ENCODE measurements around the gene MAGI1.

The MAGI1 gene

GRCh38 chr3:65449841-65450428, 588.8 kb downstream of the MAGI1 start:
- in situ Hi-C loops (cut with MboI; ENCODE audit: low sequenced_read_pairs) = no loop called here

DNA sequence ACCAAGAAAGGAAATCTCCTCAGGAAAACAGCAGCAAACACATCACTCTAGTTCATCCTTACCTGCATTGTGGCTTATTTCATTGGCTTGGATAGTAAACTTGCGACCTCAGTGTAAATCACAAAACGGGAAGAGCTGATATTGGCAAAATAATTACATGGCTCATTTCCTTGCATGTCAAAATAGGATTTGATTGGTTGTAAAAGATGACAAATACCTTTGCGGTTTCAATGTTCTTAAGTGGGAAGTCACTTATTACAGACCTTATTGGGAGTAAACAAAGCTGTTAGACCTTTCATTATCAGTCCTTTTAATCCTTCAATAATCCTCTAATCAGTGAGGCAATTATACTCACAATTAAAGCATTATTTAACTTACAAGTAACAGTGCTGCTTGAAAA, 590.6 kb downstream of the MAGI1 start:
- in situ Hi-C loops (cut with MboI; ENCODE audit: low sequenced_read_pairs) = no loop called here

DNA sequence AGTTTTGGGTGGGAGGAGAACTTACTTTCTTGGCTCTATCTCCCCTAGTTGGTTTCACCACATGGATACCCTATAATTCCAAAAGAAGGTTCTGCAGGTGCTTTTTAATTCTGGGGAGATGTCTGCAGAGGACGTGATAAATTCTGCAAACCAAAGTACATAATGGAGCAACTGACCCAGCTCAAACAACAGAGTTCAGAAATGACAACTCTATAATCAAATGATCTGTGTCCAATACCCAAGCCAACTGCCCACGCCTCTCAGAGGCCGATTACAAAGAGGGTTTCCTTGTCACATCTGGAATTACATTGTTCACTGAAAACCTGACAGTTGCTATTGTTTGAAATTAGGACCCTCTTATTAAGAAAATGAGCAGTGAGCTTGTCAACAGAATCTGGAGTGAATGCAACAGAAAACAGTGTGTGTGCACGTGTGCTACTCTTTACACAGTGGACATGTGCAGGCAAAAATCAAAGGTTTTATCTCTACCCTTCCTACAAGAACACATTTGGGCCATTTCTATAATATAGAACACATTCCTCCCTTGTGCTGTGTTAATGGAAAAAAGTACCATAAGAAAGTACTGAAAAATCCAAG, 593.0 kb downstream of the MAGI1 start:
- in situ Hi-C loops (cut with MboI; ENCODE audit: low sequenced_read_pairs) = no loop called here

GRCh38 chr3:65444447-65444815, 594.3 kb downstream of the MAGI1 start:
- in situ Hi-C loops (cut with MboI; ENCODE audit: low sequenced_read_pairs) = no loop called here

DNA sequence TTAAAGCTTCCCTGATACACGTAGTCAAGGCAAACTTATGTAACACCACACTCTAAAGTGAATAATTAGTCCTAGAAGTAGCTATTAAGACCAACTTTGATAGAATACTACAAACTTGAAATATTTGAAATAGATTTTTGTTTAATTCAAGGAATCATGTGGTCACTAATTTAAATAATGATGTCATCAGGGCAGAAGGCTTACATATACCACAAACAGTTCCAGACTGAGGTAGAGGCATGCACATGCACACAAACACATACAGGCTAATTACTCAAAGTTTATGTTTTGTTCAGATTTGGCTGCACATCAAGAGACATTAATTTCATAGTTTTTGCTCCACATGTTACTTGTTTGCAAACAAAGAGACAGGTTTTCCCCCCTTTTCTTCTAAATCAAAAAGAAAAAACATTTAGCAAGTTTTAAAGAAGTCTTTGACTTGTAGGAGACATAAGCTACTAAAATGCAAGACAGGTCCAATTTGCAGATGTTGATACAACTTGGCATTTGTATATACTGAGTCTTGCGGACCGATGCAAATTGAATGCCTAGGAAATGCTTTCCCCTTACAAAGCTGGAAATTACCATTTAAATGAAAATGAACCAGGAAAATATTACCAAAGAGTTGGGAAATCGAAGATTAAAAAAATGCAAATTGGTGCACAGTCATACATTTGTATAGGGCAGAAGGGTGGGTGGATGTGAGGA, 594.8 kb downstream of the MAGI1 start:
- in situ Hi-C loops (cut with MboI; ENCODE audit: low sequenced_read_pairs) = no loop called here

DNA sequence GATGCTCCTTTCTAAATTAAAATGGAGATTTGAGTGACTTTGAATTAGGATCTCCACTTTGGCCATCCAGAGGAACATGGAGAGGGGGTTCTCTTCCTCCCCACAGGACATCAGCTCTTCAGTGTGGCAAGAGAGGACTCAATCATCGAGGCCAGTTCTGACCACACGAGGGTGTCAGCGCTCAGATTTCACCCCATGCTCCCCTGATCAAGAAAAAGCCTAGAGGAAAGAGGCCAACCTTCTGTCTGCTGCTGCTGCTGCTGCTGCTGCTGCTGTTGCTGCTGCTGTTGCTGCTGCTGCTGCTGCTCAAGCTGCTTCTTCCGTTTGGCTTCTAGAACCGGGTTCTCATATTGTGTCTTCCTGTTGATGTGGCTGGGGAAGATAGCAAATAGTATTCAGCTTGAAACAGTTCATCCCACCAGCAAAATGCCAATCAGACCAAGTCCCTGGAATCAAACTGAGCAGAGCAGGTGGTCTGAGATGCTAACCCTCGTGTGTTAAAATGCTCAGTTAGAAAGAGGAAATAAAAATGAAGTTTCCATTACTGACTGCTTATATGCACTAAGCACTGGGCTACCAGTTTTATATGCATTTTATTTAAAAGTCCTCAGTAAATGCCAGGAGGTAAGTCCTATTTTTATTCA, 599.0 kb downstream of the MAGI1 start:
- in situ Hi-C loops (cut with MboI; ENCODE audit: low sequenced_read_pairs) = no loop called here

GRCh38 chr3:65438612-65439011, 600.1 kb downstream of the MAGI1 start:
- in situ Hi-C loops (cut with MboI; ENCODE audit: low sequenced_read_pairs) = no loop called here

DNA sequence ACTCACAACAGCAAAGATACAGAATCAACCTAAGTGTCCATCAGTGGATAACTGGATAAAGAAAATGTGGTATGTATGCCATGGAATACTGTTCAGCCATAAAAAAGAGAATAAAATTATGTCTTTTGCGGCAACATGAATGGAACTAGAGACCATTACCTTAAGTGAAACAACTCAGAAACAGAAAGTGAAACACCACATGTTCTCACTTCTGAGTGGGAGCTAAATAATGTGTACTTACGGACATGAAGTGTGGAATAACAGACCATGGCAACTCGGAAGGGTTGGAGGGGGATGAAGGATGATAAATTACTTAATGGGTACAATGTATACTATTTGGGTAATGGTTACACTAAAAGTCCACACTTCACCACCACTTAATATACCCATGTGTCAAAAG, 600.6 kb downstream of the MAGI1 start:
- in situ Hi-C loops (cut with MboI; ENCODE audit: low sequenced_read_pairs) = no loop called here

DNA sequence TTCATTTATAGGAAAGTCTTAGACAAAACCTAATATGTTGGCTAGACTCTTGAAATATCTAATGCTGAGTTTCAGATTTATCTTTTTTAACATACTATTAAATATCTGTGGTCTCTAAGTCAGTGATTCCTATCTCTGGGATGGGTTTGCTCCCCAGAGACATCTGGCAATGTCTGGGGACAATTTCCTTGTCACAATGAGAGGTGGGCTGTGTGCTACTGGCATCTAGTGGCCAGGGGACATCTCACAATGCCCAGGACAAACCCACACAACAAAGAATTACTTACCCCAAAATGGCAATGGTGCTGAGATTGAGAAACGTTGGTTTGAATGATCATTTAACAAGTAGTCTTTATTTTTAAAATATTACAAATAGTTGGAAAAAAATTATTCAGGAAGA, 602.1 kb downstream of the MAGI1 start:
- in situ Hi-C loops (cut with MboI; ENCODE audit: low sequenced_read_pairs) = no loop called here

GRCh38 chr3:65433480-65433879, 605.2 kb downstream of the MAGI1 start:
- in situ Hi-C loops (cut with MboI; ENCODE audit: low sequenced_read_pairs) = no loop called here

DNA sequence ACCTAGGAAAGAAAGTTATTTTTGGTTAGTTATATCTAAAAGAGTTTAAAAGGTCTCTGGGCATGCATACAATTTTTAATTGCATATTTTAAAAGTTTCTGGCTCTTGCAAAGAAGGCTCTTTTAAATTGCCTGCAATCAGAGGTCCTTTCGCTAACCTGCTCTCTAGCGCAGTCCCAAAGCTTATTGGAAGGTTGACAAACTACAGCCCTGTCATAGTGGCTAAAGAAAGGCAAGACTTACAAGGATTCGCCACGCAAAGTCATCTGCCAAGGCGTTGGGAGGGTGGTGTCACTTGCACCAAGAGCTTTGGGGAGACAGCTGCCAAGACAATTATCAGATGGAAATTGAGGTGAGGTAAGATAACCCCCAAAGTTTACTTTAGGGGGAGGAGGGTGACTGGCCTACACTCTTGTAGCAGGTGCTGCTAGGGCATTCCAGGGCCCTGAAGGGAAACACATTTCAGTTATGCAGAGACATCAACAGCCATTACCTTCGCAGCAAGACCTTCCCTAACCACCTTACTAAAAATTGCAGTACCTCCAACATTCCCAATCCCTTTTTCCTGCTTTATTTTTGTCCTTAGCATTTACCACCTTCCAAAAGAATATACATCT, 606.2 kb downstream of the MAGI1 start:
- in situ Hi-C loops (cut with MboI; ENCODE audit: low sequenced_read_pairs) = no loop called here

GRCh38 chr3:65425880-65426279, 612.8 kb downstream of the MAGI1 start:
- in situ Hi-C loops (cut with MboI; ENCODE audit: low sequenced_read_pairs) = no loop called here

DNA sequence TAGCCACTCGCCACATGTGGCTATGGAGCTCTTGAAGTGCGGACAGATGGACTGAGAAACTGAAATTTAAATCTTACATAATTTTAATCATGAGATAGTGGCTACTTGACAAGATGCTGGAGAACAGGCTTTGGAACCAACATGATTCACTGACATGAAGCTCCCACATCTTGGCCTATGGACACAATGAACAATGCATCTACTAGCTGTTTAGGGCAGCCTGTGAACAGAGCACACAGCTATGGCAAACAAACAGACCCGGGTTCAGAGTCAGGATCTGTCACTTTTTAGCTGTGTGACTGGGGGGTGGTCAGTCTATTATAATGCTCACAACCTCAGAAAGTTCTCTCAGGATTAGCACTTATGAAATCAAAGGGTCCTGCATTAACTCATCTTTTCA, 616.6 kb downstream of the MAGI1 start:
- in situ Hi-C loops (cut with MboI; ENCODE audit: low sequenced_read_pairs) = no loop called here

GRCh38 chr3:65419233-65419632, 619.5 kb downstream of the MAGI1 start:
- in situ Hi-C loops (cut with MboI; ENCODE audit: low sequenced_read_pairs) = no loop called here

DNA sequence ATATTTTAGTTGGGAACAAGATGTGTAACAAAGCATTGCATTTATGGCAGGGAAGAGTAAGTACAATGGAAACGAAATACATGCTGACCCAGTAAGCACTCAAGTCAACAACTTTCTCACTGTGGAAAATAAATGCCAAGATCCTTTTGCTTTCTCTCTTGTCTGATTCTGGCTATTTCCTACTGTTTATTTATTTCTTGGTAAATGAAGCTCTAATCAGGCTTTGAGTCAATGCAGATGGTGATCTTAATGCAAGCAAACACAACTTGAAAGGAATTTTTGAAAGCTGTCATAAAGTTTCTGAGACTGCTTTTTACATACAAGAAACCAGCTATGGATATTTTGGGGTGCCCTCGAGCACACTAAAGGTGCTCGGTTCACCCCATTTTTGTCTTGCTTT, 624.8 kb downstream of the MAGI1 start:
- in situ Hi-C loops (cut with MboI; ENCODE audit: low sequenced_read_pairs) = no loop called here

GRCh38 chr3:65412588-65412987, 626.1 kb downstream of the MAGI1 start:
- in situ Hi-C loops (cut with MboI; ENCODE audit: low sequenced_read_pairs) = no loop called here

- in situ Hi-C loops (cut with MboI; ENCODE audit: low sequenced_read_pairs) = no loop called here
Observed at GRCh38 chr3:65411367-65411766, 627.4 kb downstream of the MAGI1 start.

DNA sequence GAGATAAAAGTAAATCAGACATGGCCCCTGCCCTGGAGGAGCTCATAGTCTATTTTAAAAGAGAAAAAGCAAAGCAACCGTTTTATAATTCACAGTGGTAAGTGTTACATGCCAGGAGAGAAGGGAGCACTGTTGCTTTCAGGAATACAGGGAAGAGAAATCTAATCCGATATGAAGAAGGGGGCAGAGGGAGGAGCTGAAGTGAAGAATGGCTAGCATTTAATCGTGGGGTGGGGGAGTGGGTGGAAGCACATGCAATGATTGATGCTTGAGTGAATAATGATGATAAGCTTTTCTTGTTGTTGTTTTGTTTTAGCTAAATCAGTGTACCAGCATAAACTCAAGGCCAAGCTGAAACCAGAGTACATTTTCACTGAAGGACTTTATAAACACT, 629.5 kb downstream of the MAGI1 start:
- in situ Hi-C loops (cut with MboI; ENCODE audit: low sequenced_read_pairs) = no loop called here

DNA sequence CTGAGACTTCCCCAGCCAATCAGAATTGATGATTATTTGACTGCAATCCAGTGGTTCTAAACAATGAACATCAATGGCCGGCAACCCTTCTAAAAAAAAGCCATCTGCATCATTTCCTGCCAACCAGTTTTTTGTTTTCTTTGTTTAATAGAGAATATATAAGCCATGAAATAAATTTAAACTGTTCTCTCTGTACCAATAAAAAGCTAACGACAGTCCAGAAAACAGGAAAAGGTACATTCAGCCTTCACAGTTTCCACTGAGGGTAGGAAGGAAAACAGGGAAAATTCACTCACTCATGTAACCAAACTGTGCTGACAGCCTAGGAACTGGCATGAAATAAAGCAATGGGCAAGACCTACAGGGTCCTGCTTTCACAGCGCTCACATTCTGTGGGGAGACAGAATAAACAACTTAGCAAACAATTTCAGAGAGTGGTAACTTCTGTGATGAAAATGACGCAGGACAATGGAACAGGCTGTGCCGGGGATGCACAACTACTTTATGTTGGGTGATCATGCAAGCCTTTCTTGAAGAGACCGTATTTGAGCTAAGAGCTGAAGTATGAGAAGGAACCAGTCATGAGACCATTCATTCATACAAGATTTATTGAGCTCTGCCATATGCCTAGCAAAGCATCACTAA, 630.1 kb downstream of the MAGI1 start:
- in situ Hi-C loops (cut with MboI; ENCODE audit: low sequenced_read_pairs) = no loop called here

DNA sequence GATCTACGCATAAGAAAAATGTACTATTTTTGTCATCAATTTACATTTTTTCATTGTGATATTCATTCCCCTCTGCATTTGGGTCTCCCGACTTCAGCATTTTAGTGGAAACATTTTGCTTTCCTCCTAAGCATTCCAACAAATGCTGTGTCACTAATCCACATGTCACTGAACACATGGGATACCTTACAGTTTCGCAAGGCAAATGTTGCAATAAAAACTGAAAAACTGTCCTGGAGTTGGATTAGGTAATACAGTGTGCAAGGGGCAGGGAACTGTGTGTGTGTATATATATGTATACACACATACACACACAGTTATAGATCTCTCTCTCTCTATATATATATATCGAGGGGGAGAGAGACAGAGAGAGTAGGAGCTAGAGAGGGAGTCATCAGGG, 632.2 kb downstream of the MAGI1 start:
- in situ Hi-C loops (cut with MboI; ENCODE audit: low sequenced_read_pairs) = no loop called here

- in situ Hi-C loops (cut with MboI; ENCODE audit: low sequenced_read_pairs) = no loop called here
Observed at GRCh38 chr3:65402597-65402996, 636.1 kb downstream of the MAGI1 start.

Measured in HL-60/S4 treated with phorbol 12-myristate 13-acetate at 8.2 ng/mL for 4 days and 3 days (cell line).